Glutamatergic neuron (in vitro differentiated cells): ENCODE results near the gene ZNF296. TPM values are rescaled to one million over a fixed set of nuclear protein-coding genes. Genes with fewer than 3 reads are reported as not detected.

Experiments used
- DNase-seq: peaks from one replicate; pipeline ENCODE4 v3.0.0; 2022
- H3K27ac Mint-ChIP-seq: one replicate; pipeline ENCODE4 v1.8.0; 2020; ENCODE audit warnings: mild to moderate bottlenecking, mixed read lengths, inconsistent platforms; ENCODE audit not compliant: unreplicated experiment
- H3K27me3 Mint-ChIP-seq: one replicate; pipeline ENCODE4 v1.8.0; 2020; ENCODE audit warnings: mild to moderate bottlenecking, moderate library complexity, mixed read lengths, inconsistent platforms; ENCODE audit not compliant: unreplicated experiment
- H3K36me3 Mint-ChIP-seq: one replicate; pipeline ENCODE4 v1.8.0; 2020; ENCODE audit warnings: mild to moderate bottlenecking, mixed read lengths, inconsistent platforms; ENCODE audit not compliant: unreplicated experiment
- H3K4me1 Mint-ChIP-seq: one replicate; pipeline ENCODE4 v1.8.0; 2020; ENCODE audit warnings: mild to moderate bottlenecking, low read depth, mixed read lengths, inconsistent platforms; ENCODE audit not compliant: unreplicated experiment
- H3K4me3 Mint-ChIP-seq: one replicate; pipeline ENCODE4 v1.8.0; 2020; ENCODE audit warnings: mild to moderate bottlenecking, mixed read lengths, inconsistent platforms; ENCODE audit not compliant: unreplicated experiment
- H3K9me3 Mint-ChIP-seq: one replicate; pipeline ENCODE4 v1.8.0; 2020; ENCODE audit warnings: mild to moderate bottlenecking, moderate library complexity, mixed read lengths, inconsistent platforms; ENCODE audit not compliant: unreplicated experiment
- total RNA-seq: library from RNA; stranded (reverse); fragmentation: NEBNext Ultra II Directional; extraction: Animal tissue kit (Norgen Biotek cat#: 25700); gene quantifications from one replicate; pipeline ENCODE4 v1.2.1, GENCODE V29; 2021; ENCODE audit not compliant: unreplicated experiment
- TF ChIP-seq, protein P1 (sequence below): fragments of 200-600 bp; sonication (generic); IDR thresholded peaks from one replicate; pipeline ENCODE4 v1.5.0; 2021; ENCODE audit not compliant: partially characterized antibody, unreplicated experiment

Gene ZNF296
- total RNA-seq, 1 donor from 2014 or later: 6.3 TPM

GRCh38 chr19:45103156-45103507, 26.9 kb upstream of the ZNF296 start:
- H3K4me1 Mint-ChIP-seq: peaks cover 53% of the 10 kb centered on the region
- TF ChIP-seq, protein P1, sequence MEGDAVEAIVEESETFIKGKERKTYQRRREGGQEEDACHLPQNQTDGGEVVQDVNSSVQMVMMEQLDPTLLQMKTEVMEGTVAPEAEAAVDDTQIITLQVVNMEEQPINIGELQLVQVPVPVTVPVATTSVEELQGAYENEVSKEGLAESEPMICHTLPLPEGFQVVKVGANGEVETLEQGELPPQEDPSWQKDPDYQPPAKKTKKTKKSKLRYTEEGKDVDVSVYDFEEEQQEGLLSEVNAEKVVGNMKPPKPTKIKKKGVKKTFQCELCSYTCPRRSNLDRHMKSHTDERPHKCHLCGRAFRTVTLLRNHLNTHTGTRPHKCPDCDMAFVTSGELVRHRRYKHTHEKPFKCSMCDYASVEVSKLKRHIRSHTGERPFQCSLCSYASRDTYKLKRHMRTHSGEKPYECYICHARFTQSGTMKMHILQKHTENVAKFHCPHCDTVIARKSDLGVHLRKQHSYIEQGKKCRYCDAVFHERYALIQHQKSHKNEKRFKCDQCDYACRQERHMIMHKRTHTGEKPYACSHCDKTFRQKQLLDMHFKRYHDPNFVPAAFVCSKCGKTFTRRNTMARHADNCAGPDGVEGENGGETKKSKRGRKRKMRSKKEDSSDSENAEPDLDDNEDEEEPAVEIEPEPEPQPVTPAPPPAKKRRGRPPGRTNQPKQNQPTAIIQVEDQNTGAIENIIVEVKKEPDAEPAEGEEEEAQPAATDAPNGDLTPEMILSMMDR: no peak
- no peaks in the 10 kb centered on the region for H3K36me3 Mint-ChIP-seq
- no peak for DNase-seq
- peaks cover 12% of the 10 kb centered on the region for H3K9me3 Mint-ChIP-seq
- H3K27me3 Mint-ChIP-seq: peaks cover 12% of the 10 kb centered on the region
- H3K27ac Mint-ChIP-seq: no peak overlapping the region
- no peak overlapping the region for H3K4me3 Mint-ChIP-seq

DNA sequence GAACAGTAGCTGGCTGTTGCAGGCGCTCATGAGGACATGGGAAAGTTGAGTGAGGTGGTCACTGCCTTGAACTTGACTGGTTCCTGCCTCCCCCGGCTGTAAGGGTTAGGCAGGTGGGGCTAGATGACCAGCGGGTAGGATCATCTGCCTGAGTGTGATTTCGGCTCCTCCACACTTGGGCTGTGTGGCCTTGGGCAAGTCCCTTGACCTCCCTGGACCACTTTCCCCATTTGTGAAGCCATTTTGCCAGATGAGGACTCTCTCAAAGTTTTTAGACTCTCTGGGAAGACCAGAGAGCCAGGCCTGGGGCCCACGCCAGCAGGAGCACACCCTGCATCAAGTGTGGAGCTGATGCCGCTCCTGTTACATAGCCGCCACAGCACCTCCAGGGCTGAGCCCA, 26.2 kb upstream of the ZNF296 start:
- no peaks in the 10 kb centered on the region for H3K36me3 Mint-ChIP-seq
- H3K9me3 Mint-ChIP-seq: peaks cover 12% of the 10 kb centered on the region
- no peak overlapping the region for H3K27ac Mint-ChIP-seq
- peaks cover 12% of the 10 kb centered on the region for H3K27me3 Mint-ChIP-seq
- H3K4me1 Mint-ChIP-seq: peaks cover 55% of the 10 kb centered on the region
- TF ChIP-seq, protein P1: no peak
- DNase-seq: no peak
- H3K4me3 Mint-ChIP-seq: no peak overlapping the region

- H3K36me3 Mint-ChIP-seq: no peaks in the 10 kb centered on the region
- peaks cover 15% of the 10 kb centered on the region for H3K9me3 Mint-ChIP-seq
- H3K4me1 Mint-ChIP-seq: peaks cover 58% of the 10 kb centered on the region
- peak overlapping the region; percentile 30 for H3K4me3 Mint-ChIP-seq
- DNase-seq: no peak
- TF ChIP-seq, protein P1: no peak
- H3K27me3 Mint-ChIP-seq: peaks cover 12% of the 10 kb centered on the region
- H3K27ac Mint-ChIP-seq: peak overlapping the region; percentile 55
Measured at GRCh38 chr19:45101806-45102205, 25.5 kb upstream of the ZNF296 start.

- H3K36me3 Mint-ChIP-seq: no peaks in the 10 kb centered on the region
- DNase-seq: no peak
- peaks cover 16% of the 10 kb centered on the region for H3K27me3 Mint-ChIP-seq
- peaks cover 67% of the 10 kb centered on the region for H3K4me1 Mint-ChIP-seq
- TF ChIP-seq, protein P1: no peak
- H3K4me3 Mint-ChIP-seq: peak overlapping the region; percentile 76
- H3K27ac Mint-ChIP-seq: peak overlapping the region; percentile 65
- H3K9me3 Mint-ChIP-seq: peaks cover 18% of the 10 kb centered on the region
Measured at GRCh38 chr19:45100846-45101252, 24.6 kb upstream of the ZNF296 start.

- TF ChIP-seq, protein P1: no peak
- Mint-ChIP-seq H3K4me3 (peak overlapping the region; percentile 76), H3K27me3 (peaks cover 16% of the 10 kb centered on the region), H3K4me1 (peaks cover 62% of the 10 kb centered on the region), H3K36me3 (no peaks in the 10 kb centered on the region), H3K27ac (peak overlapping the region; percentile 65), H3K9me3 (peaks cover 18% of the 10 kb centered on the region)
- DNase-seq: no peak
Measured at GRCh38 chr19:45100201-45100600, 23.9 kb upstream of the ZNF296 start.
